ENCODE data around the gene EXOSC3. TPM values are rescaled to one million over a fixed set of nuclear protein-coding genes. Genes with fewer than 3 reads are reported as not detected.
A peak's percentile ranks its signal among the peaks of the same experiment; 100 is the strongest.

EXOSC3 gene
- polyA plus RNA-seq, 12 donors, result 21.4 to 60.6 (median 25.8) TPM; not detected in 1

- DNase-seq, result no peak
Observed at GRCh38 chr9:37740631-37741328, 44.1 kb downstream of the EXOSC3 start.

- DNase-seq, result no peak
Observed at GRCh38 chr9:37740128-37740527, 44.7 kb downstream of the EXOSC3 start.

- no peak for DNase-seq
Observed at GRCh38 chr9:37739222-37739621, 45.6 kb downstream of the EXOSC3 start.

GRCh38 chr9:37732952-37733351 is 51.9 kb downstream of the EXOSC3 start:
- DNase-seq, result no peak

- DNase-seq, result peak; percentile 18
Observed at GRCh38 chr9:37732086-37732741, 52.6 kb downstream of the EXOSC3 start.

GRCh38 chr9:37730839-37731238 is 54.0 kb downstream of the EXOSC3 start:
- DNase-seq, result no peak

GRCh38 chr9:37730256-37730655 is 54.6 kb downstream of the EXOSC3 start:
- DNase-seq, result no peak

Other genes with a start within 250 kb of the EXOSC3 start
- gene FBXO10, start 208.7 kb downstream of the EXOSC3 start, polyA plus RNA-seq (ENCODE audit: insufficient read length in 12 of 12), result 10 to 100 TPM in 11 of 12 donors, not detected in 1; 20.3 to 45.1 (median 34.8) TPM
- gene TOMM5, start 192.5 kb downstream of the EXOSC3 start, polyA plus RNA-seq (ENCODE audit: insufficient read length in 12 of 12), result 100 to 1,000 TPM in 1 of 12 donors, 10 to 100 TPM in 10, not detected in 1; 59.7 to 101 (median 76.5) TPM
- 10 to 100 TPM in 7 of 12 donors, 1 to 10 TPM in 4, not detected in 1; 4.7 to 18.8 (median 10.9) TPM for gene FRMPD1, start 134.1 kb downstream of the EXOSC3 start, polyA plus RNA-seq (ENCODE audit: insufficient read length in 12 of 12)
- 10 to 100 TPM in 5 of 12 donors, 1 to 10 TPM in 5, not detected in 2; 8.0 to 19.9 (median 10.4) TPM for gene TRMT10B, start 31.3 kb downstream of the EXOSC3 start, polyA plus RNA-seq (ENCODE audit: insufficient read length in 12 of 12)
- 10 to 100 TPM in 11 of 12 donors, not detected in 1; 21.3 to 28.4 (median 26.4) TPM for gene DCAF10, start 15.7 kb upstream of the EXOSC3 start, polyA plus RNA-seq (ENCODE audit: insufficient read length in 12 of 12)
- gene SLC25A51, start 119.1 kb upstream of the EXOSC3 start, polyA plus RNA-seq (ENCODE audit: insufficient read length in 12 of 12), result 10 to 100 TPM in 11 of 12 donors, not detected in 1; 10.7 to 16.1 (median 13.5) TPM

All from muscle of arm (tissue), 12 donors.